GM23338 (cell line): Measurements from ENCODE around the gene CXXC5. TPM values are rescaled to one million over a fixed set of nuclear protein-coding genes. Genes with fewer than 3 reads are reported as not detected.
A peak's percentile ranks its signal among the peaks of the same experiment; 100 is the strongest.

Experiments used
- ATAC-seq: fragments of 200-7000 bp; cut with Tn5 transposase; 3 replicates; pipeline ENCODE4 v1.9.1; 2020
- DNase-seq: peaks from one replicate; pipeline ENCODE4 v3.0.0-alpha.2; 2015; ENCODE audit warnings: low spot score
- H2AFZ ChIP-seq: fragments of 200-600 bp; sonication (generic); 2 replicates; pipeline ENCODE4 v1.8.0; 2016; ENCODE audit warnings: antibody characterized with exemption, mild to moderate bottlenecking, moderate library complexity
- H3F3A ChIP-seq: fragments of 200-600 bp; sonication (generic); replicated peaks from 2 replicates; pipeline ENCODE4 v1.8.0; 2017; ENCODE audit warnings: antibody characterized with exemption, mixed run types, low read depth
- H3K27ac ChIP-seq: fragments of 200-600 bp; sonication (generic); 2 replicates; pipeline ENCODE4 v1.6.1; 2016; ENCODE audit warnings: low read depth
- H3K27me3 ChIP-seq: fragments of 200-600 bp; sonication (generic); 2 replicates; pipeline ENCODE4 v1.8.0; 2016; ENCODE audit warnings: mild to moderate bottlenecking, mixed run types, moderate library complexity; ENCODE audit not compliant: insufficient read depth
- H3K36me3 ChIP-seq: fragments of 200-600 bp; sonication (generic); 2 replicates; pipeline ENCODE4 v1.8.0; 2016; ENCODE audit warnings: mild to moderate bottlenecking; ENCODE audit not compliant: insufficient read depth
- H3K4me1 ChIP-seq: fragments of 200-600 bp; sonication (generic); 2 replicates; pipeline ENCODE4 v1.8.0; 2016; ENCODE audit warnings: mild to moderate bottlenecking, moderate library complexity; ENCODE audit not compliant: insufficient read depth
- H3K4me2 ChIP-seq: fragments of 200-600 bp; sonication (generic); 2 replicates; pipeline ENCODE4 v1.7.1; 2017; ENCODE audit warnings: mixed run types
- H3K4me3 ChIP-seq: fragments of 200-600 bp; sonication (generic); 2 replicates; pipeline ENCODE4 v1.6.1; 2016; ENCODE audit warnings: mixed run types
- H3K79me2 ChIP-seq: fragments of 200-600 bp; sonication (generic); replicated peaks from 2 replicates; pipeline ENCODE4 v1.8.0; 2017; ENCODE audit warnings: mild to moderate bottlenecking; ENCODE audit not compliant: insufficient read depth
- H3K9me2 ChIP-seq: fragments of 200-600 bp; sonication (generic); 2 replicates; pipeline ENCODE4 v1.8.0; 2017; ENCODE audit not compliant: insufficient read depth
- H4K20me1 ChIP-seq: fragments of 200-600 bp; sonication (generic); replicated peaks from 2 replicates; pipeline ENCODE4 v1.8.0; 2017; ENCODE audit warnings: mild to moderate bottlenecking; ENCODE audit not compliant: insufficient read depth
- H3K27ac Mint-ChIP-seq: 2 replicates; pipeline ENCODE4 v1.8.0; 2020; ENCODE audit warnings: inconsistent platforms, mild to moderate bottlenecking, moderate library complexity, mixed read lengths
- H3K27me3 Mint-ChIP-seq: 3 replicates; pipeline ENCODE4 v1.8.0; 2022; ENCODE audit warnings: low read depth, mild to moderate bottlenecking, moderate library complexity, mixed read lengths, inconsistent platforms; ENCODE audit not compliant: insufficient read depth, poor library complexity
- H3K36me3 Mint-ChIP-seq: 3 replicates; pipeline ENCODE4 v1.8.0; 2021; ENCODE audit warnings: low read depth, mild to moderate bottlenecking, inconsistent platforms, moderate library complexity, mixed read lengths
- H3K4me1 Mint-ChIP-seq: 3 replicates; pipeline ENCODE4 v1.8.0; 2020; ENCODE audit warnings: mild to moderate bottlenecking, inconsistent platforms, mixed read lengths
- H3K4me3 Mint-ChIP-seq: 3 replicates; pipeline ENCODE4 v1.8.0; 2021; ENCODE audit warnings: moderate library complexity, mild to moderate bottlenecking, inconsistent platforms, mixed read lengths
- H3K9me3 Mint-ChIP-seq: 3 replicates; pipeline ENCODE4 v1.8.0; 2020; ENCODE audit warnings: moderate library complexity, mild to moderate bottlenecking, inconsistent platforms, mixed read lengths
- CREB1 ChIP-seq: fragments of 250-450 bp; sonication (Bioruptor Pico); IDR thresholded peaks from 2 replicates; pipeline ENCODE4 v1.5.0; 2020; ENCODE audit warnings: low read depth, mild to moderate bottlenecking, moderate library complexity
- EZH2 ChIP-seq: fragments of 200-600 bp; sonication (generic); IDR thresholded peaks from one replicate; pipeline ENCODE4 v1.8.0; 2017; ENCODE audit warnings: antibody characterized with exemption, mild to moderate bottlenecking, low read depth; ENCODE audit not compliant: unreplicated experiment
- JUNB ChIP-seq: IDR thresholded peaks from one replicate; pipeline ENCODE4 v1.6.1; 2016; ENCODE audit warnings: antibody characterized with exemption; ENCODE audit not compliant: unreplicated experiment
- POLR2AphosphoS5 ChIP-seq: IDR thresholded peaks from 2 replicates; pipeline ENCODE4 v1.6.1; 2016; ENCODE audit warnings: antibody characterized with exemption, low read depth
- REST ChIP-seq: IDR thresholded peaks from one replicate; pipeline ENCODE4 v1.6.1; 2018; ENCODE audit warnings: antibody characterized with exemption; ENCODE audit not compliant: unreplicated experiment
- ZNF114 ChIP-seq: fragments of 250-450 bp; sonication (Bioruptor Pico); IDR thresholded peaks from 2 replicates; pipeline ENCODE4 v1.5.0; 2020; ENCODE audit warnings: mild to moderate bottlenecking, moderate library complexity
- polyA plus RNA-seq: library from polyadenylated mRNA; unstranded; fragments of >200 nt; fragmentation: Nextera tagmentation; extraction: Ambion mirVana; gene quantifications from 2 replicates; pipeline ENCODE4 v1.2.1, GENCODE V29; 2016
- total RNA-seq: library from RNA; depleted of rRNA; stranded (reverse); fragments of >200 nt; shearing (Covaris generic); gene quantifications from 2 replicates; pipeline ENCODE4 v1.2.3, GENCODE V29; 2014
- TF ChIP-seq, protein P1 (sequence below): fragments of 250-450 bp; sonication (Bioruptor Pico); IDR thresholded peaks from 2 replicates; pipeline ENCODE4 v1.5.0; 2020; ENCODE audit warnings: mild to moderate bottlenecking, moderate library complexity
- TF ChIP-seq, protein P2 (sequence below): IDR thresholded peaks from 2 replicates; pipeline ENCODE4 v1.6.1; 2016; ENCODE audit warnings: antibody characterized with exemption

CXXC5 gene
- total and polyA plus RNA-seq, 2 experiments from 2014 or later = 63.3 to 111 TPM

DNA sequence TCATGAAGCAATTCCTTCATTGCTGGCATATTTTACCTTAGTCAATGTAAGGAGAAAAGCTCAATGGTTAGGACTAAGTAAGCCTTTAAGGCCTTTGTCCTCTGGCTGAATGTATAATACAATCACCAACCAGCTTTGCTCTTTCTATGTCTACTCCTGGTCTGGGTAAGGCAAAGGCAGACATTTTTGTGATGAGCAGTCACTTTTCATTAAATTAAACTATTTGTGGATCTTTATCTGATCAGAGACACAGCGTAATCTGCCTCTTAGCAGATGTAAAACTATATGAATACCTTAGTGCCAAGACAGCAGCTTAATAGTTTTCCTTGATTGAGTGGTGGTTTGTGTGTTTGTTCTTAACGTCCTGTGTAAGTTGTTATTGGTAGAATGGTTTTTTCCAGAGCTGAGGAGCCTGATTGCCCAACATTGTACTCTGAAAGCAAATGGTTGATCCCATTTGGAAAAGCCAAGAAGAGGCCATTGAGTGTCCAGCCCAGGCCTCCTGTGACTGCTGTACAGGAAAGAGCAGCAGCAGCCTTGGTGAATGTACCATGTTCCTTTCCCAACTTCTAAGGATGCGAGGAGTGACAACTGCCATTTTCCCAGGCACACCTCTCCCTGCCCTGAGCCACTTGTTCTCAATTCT lies 16.5 kb upstream of the CXXC5 start:
- H4K20me1 ChIP-seq = peaks cover 15% of the 10 kb centered on the region
- no peaks in the 10 kb centered on the region for H3K9me2 ChIP-seq
- H3K4me3 ChIP-seq = no peak overlapping the region
- H3F3A ChIP-seq = peaks cover 60% of the 10 kb centered on the region
- H3K36me3 ChIP-seq = peaks cover 14% of the 10 kb centered on the region
- DNase-seq (no peak), ATAC-seq (no peak)
- H2AFZ ChIP-seq = no peak overlapping the region
- H3K4me2 ChIP-seq = no peak overlapping the region
- no peaks in the 10 kb centered on the region for H3K27me3 ChIP-seq
- H3K27ac ChIP-seq = peak overlapping the region; percentile 50; the same call in 1 of the 2 replicates
- Mint-ChIP-seq H3K4me1 (peaks cover 27% of the 10 kb centered on the region), H3K27ac (no peak overlapping the region), H3K27me3 (peaks cover 30% of the 10 kb centered on the region), H3K9me3 (no peaks in the 10 kb centered on the region), H3K36me3 (peaks cover 23% of the 10 kb centered on the region), H3K4me3 (no peak overlapping the region)
- peaks cover 27% of the 10 kb centered on the region for H3K4me1 ChIP-seq
- H3K79me2 ChIP-seq = no peaks in the 10 kb centered on the region; the same call in 1 of the 2 replicates
- TF ChIP-seq, protein P1, sequence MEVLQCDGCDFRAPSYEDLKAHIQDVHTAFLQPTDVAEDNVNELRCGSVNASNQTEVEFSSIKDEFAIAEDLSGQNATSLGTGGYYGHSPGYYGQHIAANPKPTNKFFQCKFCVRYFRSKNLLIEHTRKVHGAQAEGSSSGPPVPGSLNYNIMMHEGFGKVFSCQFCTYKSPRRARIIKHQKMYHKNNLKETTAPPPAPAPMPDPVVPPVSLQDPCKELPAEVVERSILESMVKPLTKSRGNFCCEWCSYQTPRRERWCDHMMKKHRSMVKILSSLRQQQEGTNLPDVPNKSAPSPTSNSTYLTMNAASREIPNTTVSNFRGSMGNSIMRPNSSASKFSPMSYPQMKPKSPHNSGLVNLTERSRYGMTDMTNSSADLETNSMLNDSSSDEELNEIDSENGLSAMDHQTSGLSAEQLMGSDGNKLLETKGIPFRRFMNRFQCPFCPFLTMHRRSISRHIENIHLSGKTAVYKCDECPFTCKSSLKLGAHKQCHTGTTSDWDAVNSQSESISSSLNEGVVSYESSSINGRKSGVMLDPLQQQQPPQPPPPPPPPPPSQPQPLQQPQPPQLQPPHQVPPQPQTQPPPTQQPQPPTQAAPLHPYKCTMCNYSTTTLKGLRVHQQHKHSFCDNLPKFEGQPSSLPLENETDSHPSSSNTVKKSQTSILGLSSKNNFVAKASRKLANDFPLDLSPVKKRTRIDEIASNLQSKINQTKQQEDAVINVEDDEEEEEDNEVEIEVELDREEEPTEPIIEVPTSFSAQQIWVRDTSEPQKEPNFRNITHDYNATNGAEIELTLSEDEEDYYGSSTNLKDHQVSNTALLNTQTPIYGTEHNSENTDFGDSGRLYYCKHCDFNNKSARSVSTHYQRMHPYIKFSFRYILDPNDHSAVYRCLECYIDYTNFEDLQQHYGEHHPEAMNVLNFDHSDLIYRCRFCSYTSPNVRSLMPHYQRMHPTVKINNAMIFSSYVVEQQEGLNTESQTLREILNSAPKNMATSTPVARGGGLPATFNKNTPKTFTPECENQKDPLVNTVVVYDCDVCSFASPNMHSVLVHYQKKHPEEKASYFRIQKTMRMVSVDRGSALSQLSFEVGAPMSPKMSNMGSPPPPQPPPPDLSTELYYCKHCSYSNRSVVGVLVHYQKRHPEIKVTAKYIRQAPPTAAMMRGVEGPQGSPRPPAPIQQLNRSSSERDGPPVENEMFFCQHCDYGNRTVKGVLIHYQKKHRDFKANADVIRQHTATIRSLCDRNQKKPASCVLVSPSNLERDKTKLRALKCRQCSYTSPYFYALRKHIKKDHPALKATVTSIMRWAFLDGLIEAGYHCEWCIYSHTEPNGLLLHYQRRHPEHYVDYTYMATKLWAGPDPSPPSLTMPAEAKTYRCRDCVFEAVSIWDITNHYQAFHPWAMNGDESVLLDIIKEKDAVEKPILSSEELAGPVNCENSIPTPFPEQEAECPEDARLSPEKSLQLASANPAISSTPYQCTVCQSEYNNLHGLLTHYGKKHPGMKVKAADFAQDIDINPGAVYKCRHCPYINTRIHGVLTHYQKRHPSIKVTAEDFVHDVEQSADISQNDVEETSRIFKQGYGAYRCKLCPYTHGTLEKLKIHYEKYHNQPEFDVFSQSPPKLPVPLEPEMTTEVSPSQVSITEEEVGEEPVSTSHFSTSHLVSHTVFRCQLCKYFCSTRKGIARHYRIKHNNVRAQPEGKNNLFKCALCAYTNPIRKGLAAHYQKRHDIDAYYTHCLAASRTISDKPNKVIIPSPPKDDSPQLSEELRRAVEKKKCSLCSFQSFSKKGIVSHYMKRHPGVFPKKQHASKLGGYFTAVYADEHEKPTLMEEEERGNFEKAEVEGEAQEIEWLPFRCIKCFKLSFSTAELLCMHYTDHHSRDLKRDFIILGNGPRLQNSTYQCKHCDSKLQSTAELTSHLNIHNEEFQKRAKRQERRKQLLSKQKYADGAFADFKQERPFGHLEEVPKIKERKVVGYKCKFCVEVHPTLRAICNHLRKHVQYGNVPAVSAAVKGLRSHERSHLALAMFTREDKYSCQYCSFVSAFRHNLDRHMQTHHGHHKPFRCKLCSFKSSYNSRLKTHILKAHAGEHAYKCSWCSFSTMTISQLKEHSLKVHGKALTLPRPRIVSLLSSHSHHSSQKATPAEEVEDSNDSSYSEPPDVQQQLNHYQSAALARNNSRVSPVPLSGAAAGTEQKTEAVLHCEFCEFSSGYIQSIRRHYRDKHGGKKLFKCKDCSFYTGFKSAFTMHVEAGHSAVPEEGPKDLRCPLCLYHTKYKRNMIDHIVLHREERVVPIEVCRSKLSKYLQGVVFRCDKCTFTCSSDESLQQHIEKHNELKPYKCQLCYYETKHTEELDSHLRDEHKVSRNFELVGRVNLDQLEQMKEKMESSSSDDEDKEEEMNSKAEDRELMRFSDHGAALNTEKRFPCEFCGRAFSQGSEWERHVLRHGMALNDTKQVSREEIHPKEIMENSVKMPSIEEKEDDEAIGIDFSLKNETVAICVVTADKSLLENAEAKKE (CRISPR knock-in tag) = no peak
- TF ChIP-seq, protein P2, sequence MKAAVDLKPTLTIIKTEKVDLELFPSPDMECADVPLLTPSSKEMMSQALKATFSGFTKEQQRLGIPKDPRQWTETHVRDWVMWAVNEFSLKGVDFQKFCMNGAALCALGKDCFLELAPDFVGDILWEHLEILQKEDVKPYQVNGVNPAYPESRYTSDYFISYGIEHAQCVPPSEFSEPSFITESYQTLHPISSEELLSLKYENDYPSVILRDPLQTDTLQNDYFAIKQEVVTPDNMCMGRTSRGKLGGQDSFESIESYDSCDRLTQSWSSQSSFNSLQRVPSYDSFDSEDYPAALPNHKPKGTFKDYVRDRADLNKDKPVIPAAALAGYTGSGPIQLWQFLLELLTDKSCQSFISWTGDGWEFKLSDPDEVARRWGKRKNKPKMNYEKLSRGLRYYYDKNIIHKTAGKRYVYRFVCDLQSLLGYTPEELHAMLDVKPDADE = no peak
- TF ChIP-seq REST = no peak
- no peak for TF ChIP-seq CREB1 (CRISPR knock-in tag)
- TF ChIP-seq EZH2 = no peak
- TF ChIP-seq JUNB = no peak
- TF ChIP-seq POLR2AphosphoS5 = no peak
- no peak for TF ChIP-seq ZNF114 (CRISPR knock-in tag)
